ENCODE measurements around the gene REG3A.

Gene REG3A

GRCh38 chr2:79159653-79160052, at the start of gene REG3A:
Gene REG3A, minus strand, starts transcription at chr2:79159753. Its CDS starts 348 bp downstream, at chr2:79159405.
- TF ChIP-seq ZNF274 (IDR thresholded peaks at IDR 0.05; ENCODE audit: low read depth, low read length) = no peak
- no peak within 1 kb of the TSS for H3K4me3 ChIP-seq (ENCODE audit: low read length)

- no peak for TF ChIP-seq ZNF274 (IDR thresholded peaks at IDR 0.05; ENCODE audit: low read depth, low read length)
- H3K4me3 ChIP-seq (ENCODE audit: low read length) = no peak overlapping the region
These were observed 41.2 kb upstream of the REG3A start for GRCh38 chr2:79200762-79201161.

- no peak for TF ChIP-seq ZNF274 (IDR thresholded peaks at IDR 0.05; ENCODE audit: low read depth, low read length)
- H3K4me3 ChIP-seq (ENCODE audit: low read length) = no peak overlapping the region
These were observed 32.3 kb upstream of the REG3A start for GRCh38 chr2:79191816-79192215.

GRCh38 chr2:79191081-79191480, 31.5 kb upstream of the REG3A start:
- TF ChIP-seq ZNF274 (IDR thresholded peaks at IDR 0.05; ENCODE audit: low read depth, low read length) = no peak
- no peak overlapping the region for H3K4me3 ChIP-seq (ENCODE audit: low read length)

GRCh38 chr2:79189465-79189864, 29.9 kb upstream of the REG3A start:
- no peak for TF ChIP-seq ZNF274 (IDR thresholded peaks at IDR 0.05; ENCODE audit: low read depth, low read length)
- H3K4me3 ChIP-seq (ENCODE audit: low read length) = no peak overlapping the region

- TF ChIP-seq ZNF274 (IDR thresholded peaks at IDR 0.05; ENCODE audit: low read depth, low read length) = no peak
- H3K4me3 ChIP-seq (ENCODE audit: low read length) = no peak overlapping the region
These were observed 22.1 kb upstream of the REG3A start for GRCh38 chr2:79181617-79182016.

GRCh38 chr2:79180092-79180491, 20.5 kb upstream of the REG3A start:
- no peak overlapping the region for H3K4me3 ChIP-seq (ENCODE audit: low read length)
- no peak for TF ChIP-seq ZNF274 (IDR thresholded peaks at IDR 0.05; ENCODE audit: low read depth, low read length)

GRCh38 chr2:79179036-79179435, 19.5 kb upstream of the REG3A start:
- no peak overlapping the region for H3K4me3 ChIP-seq (ENCODE audit: low read length)
- TF ChIP-seq ZNF274 (IDR thresholded peaks at IDR 0.05; ENCODE audit: low read depth, low read length) = no peak

- TF ChIP-seq ZNF274 (IDR thresholded peaks at IDR 0.05; ENCODE audit: low read depth, low read length) = no peak
- no peak overlapping the region for H3K4me3 ChIP-seq (ENCODE audit: low read length)
These were observed 18.6 kb upstream of the REG3A start for GRCh38 chr2:79178076-79178674.

- no peak overlapping the region for H3K4me3 ChIP-seq (ENCODE audit: low read length)
These were observed 11.9 kb upstream of the REG3A start for GRCh38 chr2:79171348-79171958.

GRCh38 chr2:79162801-79163200, 3.2 kb upstream of the REG3A start:
- no peak overlapping the region for H3K4me3 ChIP-seq (ENCODE audit: low read length)
- TF ChIP-seq ZNF274 (IDR thresholded peaks at IDR 0.05; ENCODE audit: low read depth, low read length) = no peak

More at GRCh38 chr2:79171348-79171958, 11.9 kb upstream of the REG3A start:
- no peak for TF ChIP-seq ZNF274 (IDR thresholded peaks at IDR 0.05; ENCODE audit: low read depth, low read length)

GRCh38 chr2:79162132-79162531, 2.6 kb upstream of the REG3A start:
- TF ChIP-seq ZNF274 (IDR thresholded peaks at IDR 0.05; ENCODE audit: low read depth, low read length) = no peak
- no peak overlapping the region for H3K4me3 ChIP-seq (ENCODE audit: low read length)

GRCh38 chr2:79159030-79159429, 523 bp downstream of the REG3A start:
- TF ChIP-seq ZNF274 (IDR thresholded peaks at IDR 0.05; ENCODE audit: low read depth, low read length) = no peak

GRCh38 chr2:79155826-79156476, 3.6 kb downstream of the REG3A start:
- no peak for TF ChIP-seq ZNF274 (IDR thresholded peaks at IDR 0.05; ENCODE audit: low read depth, low read length)
- no peak overlapping the region for H3K4me3 ChIP-seq (ENCODE audit: low read length)

More at GRCh38 chr2:79159030-79159429, 523 bp downstream of the REG3A start:
- no peak overlapping the region for H3K4me3 ChIP-seq (ENCODE audit: low read length)

GRCh38 chr2:79139423-79139822, 20.1 kb downstream of the REG3A start:
- no peak for TF ChIP-seq ZNF274 (IDR thresholded peaks at IDR 0.05; ENCODE audit: low read depth, low read length)
- no peak overlapping the region for H3K4me3 ChIP-seq (ENCODE audit: low read length)

Data from GM08714 (cell line).